Measurements from ENCODE around the gene ITSN1.
"Not testable (repeated sequence)": the region's sequence is repeated elsewhere in the genome, so short reads cannot be mapped to it uniquely, and the experiment has no call there.

The ITSN1 gene

DNA sequence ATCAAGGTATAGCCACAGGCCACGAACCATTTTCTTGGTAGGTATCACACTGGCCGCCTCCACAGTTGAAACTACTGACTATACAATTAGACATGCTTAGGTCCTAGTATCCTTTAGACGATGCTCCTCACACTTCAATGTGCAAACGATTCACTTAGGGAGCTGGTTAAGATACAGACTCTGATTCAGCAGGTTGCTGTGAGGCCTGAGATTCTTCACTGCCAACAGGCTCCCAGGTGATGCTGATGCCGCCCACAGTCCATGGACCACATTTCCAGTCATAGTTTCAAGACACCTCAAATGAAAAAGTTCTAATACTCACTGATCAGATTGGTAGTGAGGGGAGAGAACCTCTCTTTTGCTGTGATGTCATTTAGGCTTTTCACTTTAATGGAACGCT is 266.5 kb downstream of the ITSN1 start:
- Histone ChIP-seq H3K27me3 (ENCODE audit: insufficient read depth, low read length) (no peaks in the 10 kb centered on the region), H3K9me3 (ENCODE audit: low read length) (no peaks in the 10 kb centered on the region), H3K36me3 (ENCODE audit: insufficient read depth, low read length) (peaks cover 91% of the 10 kb centered on the region), H3K4me1 (ENCODE audit: insufficient read depth, low read length) (no peaks in the 10 kb centered on the region), H2AFZ (ENCODE audit: low read depth, low read length) (no peak overlapping the region), H3K4me3 (ENCODE audit: low read length) (no peak overlapping the region)

DNA sequence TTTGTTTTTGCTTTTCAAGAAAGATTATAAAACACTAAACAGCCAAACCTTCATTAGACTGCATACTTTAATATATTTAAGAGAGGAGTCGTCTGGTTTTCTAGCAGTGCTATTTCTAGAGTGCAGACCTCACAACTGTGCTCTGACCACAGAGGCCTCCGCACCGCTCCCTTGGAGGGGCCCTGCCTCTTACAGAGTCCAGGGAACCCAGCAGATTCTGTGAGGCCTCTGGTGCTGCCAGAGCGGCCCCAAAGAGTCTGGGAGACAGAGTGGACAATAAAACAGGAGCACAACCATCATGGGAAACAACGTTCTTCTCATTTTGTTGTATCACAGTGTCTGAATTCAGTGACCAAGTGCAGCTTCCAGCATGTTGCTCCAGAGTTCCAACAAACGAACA is 267.5 kb downstream of the ITSN1 start:
- Histone ChIP-seq H3K4me3 (ENCODE audit: low read length) (no peak overlapping the region), H2AFZ (ENCODE audit: low read depth, low read length) (no peak overlapping the region), H3K4me1 (ENCODE audit: insufficient read depth, low read length) (peaks cover 7% of the 10 kb centered on the region), H3K36me3 (ENCODE audit: insufficient read depth, low read length) (peaks cover 84% of the 10 kb centered on the region), H3K27me3 (ENCODE audit: insufficient read depth, low read length) (no peaks in the 10 kb centered on the region), H3K9me3 (ENCODE audit: low read length) (no peaks in the 10 kb centered on the region)

DNA sequence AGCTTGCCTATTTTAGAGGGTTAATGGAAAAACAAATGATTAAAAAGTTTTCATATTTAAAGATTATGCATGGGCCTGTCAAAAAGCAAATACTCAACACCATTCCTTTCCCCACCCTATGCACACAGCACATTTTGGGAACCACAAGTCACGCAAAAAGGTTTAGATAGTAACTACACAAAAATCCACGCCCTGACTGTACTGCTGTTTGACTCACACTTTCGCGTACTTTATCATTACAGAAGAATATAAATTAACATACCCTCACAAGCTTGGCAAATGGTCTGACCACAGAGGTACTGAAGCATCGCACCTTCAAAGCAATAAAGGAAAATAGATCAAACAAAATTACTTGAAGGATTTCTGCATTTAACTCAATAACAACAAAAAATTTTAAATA is 271.9 kb downstream of the ITSN1 start:
- H3K9me3 ChIP-seq (ENCODE audit: low read length): no peaks in the 10 kb centered on the region
- H3K4me1 ChIP-seq (ENCODE audit: insufficient read depth, low read length): peaks cover 10% of the 10 kb centered on the region
- peak overlapping the region; percentile 95 for H3K4me3 ChIP-seq (ENCODE audit: low read length)
- peaks cover 44% of the 10 kb centered on the region for H3K36me3 ChIP-seq (ENCODE audit: insufficient read depth, low read length)
- H2AFZ ChIP-seq (ENCODE audit: low read depth, low read length): no peak overlapping the region
- H3K27me3 ChIP-seq (ENCODE audit: insufficient read depth, low read length): no peaks in the 10 kb centered on the region

DNA sequence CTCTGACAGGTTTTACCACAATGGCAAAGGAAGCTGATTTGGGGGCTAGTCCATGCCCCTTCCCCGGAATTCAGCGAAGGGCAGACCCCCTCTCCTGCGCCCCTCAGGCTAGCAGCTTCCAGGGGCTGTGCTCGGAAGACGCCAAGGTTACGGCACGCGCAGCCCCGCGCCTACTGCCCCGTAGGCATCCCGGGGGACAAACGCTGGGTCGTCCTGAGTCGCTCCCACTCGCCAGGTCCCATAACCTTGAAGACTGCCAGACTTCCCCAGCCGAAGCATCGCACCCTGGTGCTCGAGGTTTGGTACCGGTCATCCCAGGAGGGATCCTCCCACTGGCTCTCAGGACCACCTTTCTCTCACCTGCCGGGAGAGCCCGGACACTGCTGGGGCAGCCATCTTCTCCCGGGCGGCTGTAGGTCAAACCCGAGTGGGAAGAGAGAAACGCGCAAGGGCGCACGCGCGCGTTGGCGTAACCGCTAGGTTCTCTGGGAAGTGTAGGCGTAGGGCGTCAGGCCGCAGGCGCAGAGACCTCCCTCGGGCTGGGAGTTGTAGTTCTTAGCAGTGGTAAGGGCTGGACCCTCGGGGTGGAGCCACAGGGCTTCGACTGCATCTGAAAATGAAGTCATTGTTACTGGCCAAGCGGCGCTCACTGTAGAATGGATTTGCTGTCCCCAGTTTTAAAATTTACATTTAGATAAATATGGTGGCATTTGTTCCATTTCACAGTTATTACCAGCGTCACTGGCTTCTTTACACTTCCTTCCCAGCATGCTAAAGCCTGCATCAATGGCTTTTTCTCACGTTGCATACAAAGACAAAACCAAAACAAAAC is 273.3 kb downstream of the ITSN1 start, which contains the start of gene ATP5PO:
ATP5PO (minus strand) TSS at position 437 of the 832 bp plus-strand sequence; CDS start at position 396, 41 bp downstream.
- Histone ChIP-seq H3K36me3 (ENCODE audit: insufficient read depth, low read length) (peaks cover 32% of the 10 kb centered on the region), H3K4me3 (ENCODE audit: low read length) (peak within 1 kb of the TSS; percentile 95), H3K4me1 (ENCODE audit: insufficient read depth, low read length) (peaks cover 10% of the 10 kb centered on the region), H3K27me3 (ENCODE audit: insufficient read depth, low read length) (no peaks in the 10 kb centered on the region), H2AFZ (ENCODE audit: low read depth, low read length) (peak within 1 kb of the TSS; percentile 92), H3K9me3 (ENCODE audit: low read length) (no peaks in the 10 kb centered on the region)

DNA sequence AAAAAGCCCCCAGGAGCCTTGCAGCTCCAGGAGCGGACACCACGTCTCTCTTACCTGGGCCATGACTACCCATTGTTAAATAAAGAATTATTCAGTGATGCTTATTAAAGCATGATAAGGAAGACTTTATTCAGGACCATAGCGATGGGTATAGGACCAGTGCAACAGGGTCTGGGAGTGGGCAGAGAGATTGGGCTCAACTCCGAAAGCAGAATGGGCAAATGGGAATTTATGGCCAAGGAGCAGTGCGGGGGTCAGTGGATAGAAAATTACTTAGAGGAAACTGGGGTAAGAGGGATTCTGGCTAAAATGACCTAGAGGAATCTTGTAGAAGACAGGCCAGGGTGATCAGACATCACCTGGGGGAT is 273.9 kb downstream of the ITSN1 start:
- H3K36me3 ChIP-seq (ENCODE audit: insufficient read depth, low read length): peaks cover 26% of the 10 kb centered on the region
- no peaks in the 10 kb centered on the region for H3K9me3 ChIP-seq (ENCODE audit: low read length)
- peak overlapping the region; percentile 95 for H3K4me3 ChIP-seq (ENCODE audit: low read length)
- peaks cover 10% of the 10 kb centered on the region for H3K4me1 ChIP-seq (ENCODE audit: insufficient read depth, low read length)
- no peaks in the 10 kb centered on the region for H3K27me3 ChIP-seq (ENCODE audit: insufficient read depth, low read length)
- H2AFZ ChIP-seq (ENCODE audit: low read depth, low read length): peak overlapping the region; percentile 92

DNA sequence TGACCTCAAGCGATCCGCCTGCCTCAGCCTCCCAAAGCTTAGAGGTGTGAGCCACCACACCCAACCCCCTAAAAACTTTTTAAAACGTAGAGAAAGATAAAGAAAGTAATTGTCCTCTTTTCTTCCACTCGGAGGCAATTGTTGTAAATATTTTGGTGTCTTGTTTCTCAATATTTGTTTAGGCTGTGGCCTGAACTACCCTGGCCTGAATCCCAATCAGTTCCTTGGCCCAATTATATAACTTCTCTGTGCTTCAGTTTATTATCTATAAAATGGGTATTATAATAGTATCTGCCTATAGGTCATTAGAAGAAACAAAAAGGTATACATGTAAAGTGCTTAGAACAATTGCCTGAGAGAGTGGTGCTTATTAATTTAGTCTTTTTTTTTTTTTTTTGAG is 275.1 kb downstream of the ITSN1 start:
- Histone ChIP-seq H3K9me3 (ENCODE audit: low read length) (no peaks in the 10 kb centered on the region), H3K4me1 (ENCODE audit: insufficient read depth, low read length) (peaks cover 10% of the 10 kb centered on the region), H3K27me3 (ENCODE audit: insufficient read depth, low read length) (no peaks in the 10 kb centered on the region), H2AFZ (ENCODE audit: low read depth, low read length) (no peak overlapping the region), H3K36me3 (ENCODE audit: insufficient read depth, low read length) (peaks cover 14% of the 10 kb centered on the region), H3K4me3 (ENCODE audit: low read length) (no peak overlapping the region)

DNA sequence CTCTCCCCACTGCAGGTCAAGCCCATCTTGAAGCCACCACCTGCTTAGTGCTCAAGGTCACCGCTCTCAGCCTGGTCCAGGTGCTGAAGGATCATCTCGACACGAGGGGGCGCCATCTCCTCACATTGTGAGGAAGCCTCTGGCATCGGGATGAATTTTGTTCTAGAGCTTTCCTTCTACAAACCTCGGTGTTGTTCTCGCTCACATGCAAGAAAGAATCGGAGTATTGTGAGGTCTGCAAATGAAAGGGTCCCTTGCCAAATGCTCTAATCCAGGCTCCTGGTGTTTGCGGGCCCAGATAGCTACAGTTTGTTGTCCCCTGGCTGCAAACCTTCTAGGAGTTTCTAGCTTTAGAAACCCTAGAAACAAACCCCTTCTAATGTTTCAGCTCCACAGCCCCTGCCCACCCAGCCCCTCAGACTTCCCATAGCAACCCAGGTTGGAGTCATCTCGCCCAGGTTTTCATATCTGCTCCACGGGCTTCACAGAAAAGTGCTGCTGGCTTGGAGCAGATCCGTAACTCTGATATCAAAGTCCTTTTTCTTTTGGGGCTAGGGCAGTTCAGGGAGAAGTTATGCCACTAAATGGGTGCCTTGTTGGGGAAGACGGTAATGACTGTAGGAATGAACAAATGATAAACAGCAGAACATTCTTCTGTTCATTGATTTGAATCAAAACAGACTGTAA is 281.9 kb downstream of the ITSN1 start:
- H3K27me3 ChIP-seq (ENCODE audit: insufficient read depth, low read length): no peaks in the 10 kb centered on the region
- no peaks in the 10 kb centered on the region for H3K36me3 ChIP-seq (ENCODE audit: insufficient read depth, low read length)
- H2AFZ ChIP-seq (ENCODE audit: low read depth, low read length): no peak overlapping the region
- H3K9me3 ChIP-seq (ENCODE audit: low read length): no peaks in the 10 kb centered on the region
- H3K4me1 ChIP-seq (ENCODE audit: insufficient read depth, low read length): no peaks in the 10 kb centered on the region
- no peak overlapping the region for H3K4me3 ChIP-seq (ENCODE audit: low read length)

DNA sequence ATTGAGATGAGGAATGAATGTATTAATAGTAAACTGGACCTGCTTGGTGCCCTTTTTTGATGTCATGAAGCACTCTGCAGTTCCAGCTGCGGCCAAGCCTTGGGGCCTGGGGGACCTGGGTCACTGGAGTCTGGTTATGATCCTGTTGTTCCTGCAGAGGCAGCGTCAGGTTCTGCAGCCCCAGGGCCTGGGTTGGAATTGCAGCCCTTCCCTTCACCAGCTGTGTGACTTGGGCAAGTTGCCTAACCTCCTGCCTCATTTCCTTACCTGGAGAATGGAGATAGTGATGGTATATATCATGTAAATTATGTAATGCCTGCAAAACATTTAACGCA is 282.4 kb downstream of the ITSN1 start:
- Histone ChIP-seq H3K36me3 (ENCODE audit: insufficient read depth, low read length) (no peaks in the 10 kb centered on the region), H3K4me3 (ENCODE audit: low read length) (no peak overlapping the region), H3K27me3 (ENCODE audit: insufficient read depth, low read length) (no peaks in the 10 kb centered on the region), H2AFZ (ENCODE audit: low read depth, low read length) (no peak overlapping the region), H3K4me1 (ENCODE audit: insufficient read depth, low read length) (no peaks in the 10 kb centered on the region), H3K9me3 (ENCODE audit: low read length) (no peaks in the 10 kb centered on the region)

DNA sequence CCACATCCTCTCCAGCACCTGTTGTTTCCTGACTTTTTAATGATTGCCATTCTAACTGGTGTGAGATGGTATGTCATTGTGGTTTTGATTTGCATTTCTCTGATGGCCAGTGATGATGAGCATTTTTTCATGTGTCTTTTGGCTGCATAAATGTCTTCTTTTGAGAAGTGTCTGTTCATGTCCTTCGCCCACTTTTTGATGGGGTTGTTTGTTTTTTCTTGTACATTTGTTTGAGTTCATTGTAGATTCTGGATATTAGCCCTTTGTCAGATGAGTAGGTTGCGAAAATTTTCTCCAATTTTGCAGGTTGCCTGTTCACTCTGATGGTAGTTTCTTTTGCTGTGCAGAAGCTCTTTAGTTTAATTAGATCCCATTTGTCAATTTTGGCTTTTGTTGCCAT is 283.9 kb downstream of the ITSN1 start:
- not testable (repeated sequence) for H3K4me3 ChIP-seq (ENCODE audit: low read length); H3K4me1 ChIP-seq (ENCODE audit: insufficient read depth, low read length); H3K27me3 ChIP-seq (ENCODE audit: insufficient read depth, low read length); H2AFZ ChIP-seq (ENCODE audit: low read depth, low read length); H3K36me3 ChIP-seq (ENCODE audit: insufficient read depth, low read length); H3K9me3 ChIP-seq (ENCODE audit: low read length)

DNA sequence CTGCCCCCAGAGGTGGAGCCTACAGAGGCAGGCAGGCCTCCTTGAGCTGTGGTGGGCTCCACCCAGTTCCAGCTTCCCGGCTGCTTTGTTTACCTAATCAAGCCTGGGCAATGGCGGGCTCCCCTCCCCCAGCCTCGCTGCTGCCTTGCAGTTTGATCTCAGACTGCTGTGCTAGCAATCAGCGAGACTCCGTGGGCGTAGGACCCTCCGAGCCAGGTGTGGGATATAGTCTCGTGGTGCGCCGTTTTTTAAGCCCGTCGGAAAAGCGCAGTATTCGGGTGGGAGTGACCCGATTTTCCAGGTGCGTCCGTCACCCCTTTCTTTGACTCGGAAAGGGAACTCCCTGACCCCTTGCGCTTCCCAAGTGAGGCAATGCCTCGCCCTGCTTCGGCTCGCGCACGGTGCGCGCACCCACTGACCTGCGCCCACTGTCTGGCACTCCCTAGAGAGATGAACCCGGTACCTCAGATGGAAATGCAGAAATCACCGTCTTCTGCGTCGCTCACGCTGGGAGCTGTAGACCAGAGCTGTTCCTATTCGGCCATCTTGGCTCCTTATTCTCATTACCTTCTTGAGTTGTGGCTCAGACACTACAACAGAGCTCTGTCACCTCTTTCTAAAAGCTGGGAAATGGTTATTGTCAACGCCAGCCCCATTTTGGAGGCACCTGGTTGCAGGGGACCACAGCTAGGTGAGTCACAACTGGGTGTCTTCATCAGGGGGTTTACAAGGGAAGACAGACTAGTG is 288.9 kb downstream of the ITSN1 start:
- H3K9me3 ChIP-seq (ENCODE audit: low read length); H2AFZ ChIP-seq (ENCODE audit: low read depth, low read length); H3K36me3 ChIP-seq (ENCODE audit: insufficient read depth, low read length); H3K27me3 ChIP-seq (ENCODE audit: insufficient read depth, low read length): not testable (repeated sequence)
- Histone ChIP-seq H3K4me1 (ENCODE audit: insufficient read depth, low read length) (peaks cover 13% of the 10 kb centered on the region), H3K4me3 (ENCODE audit: low read length) (peak overlapping the region; percentile 49)

DNA sequence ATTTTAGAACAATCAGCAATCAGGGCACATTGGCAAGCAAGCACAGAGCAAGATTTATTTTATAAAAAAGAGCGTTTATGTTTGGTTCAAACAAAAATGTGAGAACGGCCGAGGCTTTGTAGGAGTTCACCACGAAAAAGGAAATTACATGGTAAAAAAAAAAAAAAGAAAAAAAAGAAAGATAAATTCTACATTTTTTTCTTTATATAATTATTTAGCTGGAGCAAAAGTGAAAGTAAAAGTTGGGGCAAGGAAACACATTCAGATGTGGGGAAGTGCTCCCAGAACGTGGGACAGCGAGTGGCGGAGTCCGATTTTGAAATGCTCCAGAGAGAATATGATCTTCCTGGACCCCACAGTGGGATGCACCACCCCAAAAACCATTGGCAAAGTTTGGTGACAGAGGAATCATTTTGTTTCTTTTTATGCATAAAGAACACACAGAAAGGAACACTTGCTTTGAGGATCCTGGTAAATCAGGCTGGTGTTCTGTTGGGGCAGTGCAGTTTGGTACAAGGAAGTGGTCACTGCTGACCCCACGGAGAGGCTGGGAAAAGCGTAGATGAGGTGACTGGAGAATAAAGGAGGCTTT is 289.6 kb downstream of the ITSN1 start:
- peak overlapping the region; percentile 49 for H3K4me3 ChIP-seq (ENCODE audit: low read length)
- H3K36me3 ChIP-seq (ENCODE audit: insufficient read depth, low read length): no peaks in the 10 kb centered on the region
- peaks cover 13% of the 10 kb centered on the region for H3K4me1 ChIP-seq (ENCODE audit: insufficient read depth, low read length)
- H3K9me3 ChIP-seq (ENCODE audit: low read length): no peaks in the 10 kb centered on the region
- H2AFZ ChIP-seq (ENCODE audit: low read depth, low read length): no peak overlapping the region
- H3K27me3 ChIP-seq (ENCODE audit: insufficient read depth, low read length): no peaks in the 10 kb centered on the region

DNA sequence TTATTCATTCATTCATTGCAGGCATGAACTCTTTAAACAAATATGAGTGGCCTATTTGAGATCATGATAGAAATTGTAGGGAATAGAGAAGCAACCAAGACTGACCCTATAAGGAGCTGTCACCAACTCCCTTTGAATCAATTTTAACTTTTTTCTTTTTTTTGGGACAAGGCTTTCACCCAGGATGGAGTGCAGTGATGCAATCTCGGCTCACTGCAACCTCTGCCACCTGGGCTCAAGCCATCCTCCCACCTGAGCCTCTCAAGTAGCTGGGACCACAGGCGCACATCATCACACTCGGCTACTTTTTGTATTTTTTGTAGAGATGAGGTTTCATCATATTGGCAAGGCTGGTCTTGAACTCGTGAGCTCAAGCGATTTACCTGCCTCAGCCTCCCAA is 290.4 kb downstream of the ITSN1 start:
- H3K4me1 ChIP-seq (ENCODE audit: insufficient read depth, low read length): peaks cover 13% of the 10 kb centered on the region
- no peaks in the 10 kb centered on the region for H3K27me3 ChIP-seq (ENCODE audit: insufficient read depth, low read length)
- H2AFZ ChIP-seq (ENCODE audit: low read depth, low read length): no peak overlapping the region
- H3K36me3 ChIP-seq (ENCODE audit: insufficient read depth, low read length): no peaks in the 10 kb centered on the region
- no peaks in the 10 kb centered on the region for H3K9me3 ChIP-seq (ENCODE audit: low read length)
- no peak overlapping the region for H3K4me3 ChIP-seq (ENCODE audit: low read length)
